ENCODE measurements around the gene LRRC75A. TPM values are rescaled to one million over a fixed set of nuclear protein-coding genes. Genes with fewer than 3 reads are reported as not detected.
A peak's percentile ranks its signal among the peaks of the same experiment; 100 is the strongest.

Gene LRRC75A
- total and polyA plus RNA-seq, 2 of the 13 experiments (the other 11 are each of a cell fraction or from before 2014, with no cell fraction given): 0.03 TPM; not detected in 1

GRCh38 chr17:16415031-16415924, 76.7 kb downstream of the LRRC75A start, which contains the start of gene TRPV2 (continued):
- TF ChIP-seq GMEB1 (CRISPR knock-in tag; IDR thresholded peaks at IDR 0.05; ENCODE audit: borderline replicate concordance) (no peak), TERF1 (CRISPR knock-in tag; IDR thresholded peaks at IDR 0.05) (no peak), ZNF670 (CRISPR knock-in tag; IDR thresholded peaks at IDR 0.05; ENCODE audit: borderline replicate concordance) (0 out of 2 replicates have a peak, but pooled peaks have one; percentile 19), ZNF614 (CRISPR knock-in tag; IDR thresholded peaks at IDR 0.05; ENCODE audit: borderline replicate concordance) (no peak), ZNF367 (CRISPR knock-in tag; IDR thresholded peaks at IDR 0.05; ENCODE audit: borderline replicate concordance) (no peak), ZNF83 (CRISPR knock-in tag; IDR thresholded peaks at IDR 0.05; ENCODE audit: borderline replicate concordance) (no peak), ZNF543 (CRISPR knock-in tag; IDR thresholded peaks at IDR 0.05) (0 out of 2 replicates have a peak, but pooled peaks have one; percentile 58), CERS6 (CRISPR knock-in tag; IDR thresholded peaks at IDR 0.05) (no peak), GMEB2 (CRISPR knock-in tag; IDR thresholded peaks at IDR 0.05; ENCODE audit: low read depth) (no peak), ZNF678 (CRISPR knock-in tag; IDR thresholded peaks at IDR 0.05) (no peak), ZNF225 (CRISPR knock-in tag; IDR thresholded peaks at IDR 0.05) (peak; percentile 34; the same call in 1 of the 2 replicates), RAD21 (CRISPR knock-in tag; IDR thresholded peaks at IDR 0.05) (peak; percentile 79), HDAC1 (CRISPR knock-in tag; IDR thresholded peaks at IDR 0.05) (peak; percentile 56), ZBTB37 (CRISPR knock-in tag; IDR thresholded peaks at IDR 0.05) (no peak), GABPA (IDR thresholded peaks at IDR 0.05; ENCODE audit: low read depth, low read length) (no peak), GABPA (CRISPR knock-in tag; IDR thresholded peaks at IDR 0.05; ENCODE audit: low read depth) (0 out of 2 replicates have a peak, but pooled peaks have one; percentile 14), PRDM15 (CRISPR knock-in tag; IDR thresholded peaks at IDR 0.05) (no peak)
